ENCODE results near the gene LGALS3BP. TPM values are rescaled to one million over a fixed set of nuclear protein-coding genes. Genes with fewer than 3 reads are reported as not detected.
"Not testable (repeated sequence)": the region's sequence is repeated elsewhere in the genome, so short reads cannot be mapped to it uniquely, and the experiment has no call there.

LGALS3BP gene
- total RNA-seq, 1 donor from 2014 or later: 118 TPM

DNA sequence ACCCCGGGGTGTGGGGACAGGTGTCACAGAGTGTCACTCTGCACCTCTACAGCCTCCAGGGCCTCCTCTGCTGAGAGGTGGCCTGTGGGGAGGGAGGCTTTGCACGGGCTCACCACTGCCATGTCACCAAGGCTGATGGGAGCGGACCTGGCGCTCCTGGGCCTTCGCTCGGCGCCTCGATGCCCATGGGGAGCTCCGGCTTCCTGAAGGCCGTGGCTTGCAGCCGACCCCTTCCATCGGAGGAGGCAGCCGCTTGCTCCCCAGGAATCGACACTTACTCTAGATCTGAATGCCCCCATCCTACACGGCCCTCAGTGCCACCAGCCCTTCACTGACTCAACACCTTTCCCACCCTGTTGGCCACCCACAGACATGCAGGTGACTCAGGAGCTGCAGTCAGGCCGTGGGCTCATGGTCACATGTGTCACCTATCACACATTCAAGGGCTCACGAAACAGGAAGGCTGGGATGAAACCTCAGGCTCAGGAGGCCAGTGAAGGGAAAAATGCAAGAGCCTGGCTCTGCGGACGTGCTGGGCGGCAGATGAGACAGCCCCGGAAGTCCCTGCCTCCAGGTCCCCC is 11.9 kb downstream of the LGALS3BP start:
- Histone ChIP-seq H3K27me3 (ENCODE audit: control insufficient read depth, insufficient read depth, low read length) (no peaks in the 10 kb centered on the region), H3K36me3 (ENCODE audit: control insufficient read depth, insufficient read depth, low read length) (peaks cover 5% of the 10 kb centered on the region), H3K4me3 (ENCODE audit: low read depth, low read length) (no peak overlapping the region)
- FAIRE-seq (no peak), DNase-seq (ENCODE audit: low read depth) (no peak)
- TF ChIP-seq, protein P1, sequence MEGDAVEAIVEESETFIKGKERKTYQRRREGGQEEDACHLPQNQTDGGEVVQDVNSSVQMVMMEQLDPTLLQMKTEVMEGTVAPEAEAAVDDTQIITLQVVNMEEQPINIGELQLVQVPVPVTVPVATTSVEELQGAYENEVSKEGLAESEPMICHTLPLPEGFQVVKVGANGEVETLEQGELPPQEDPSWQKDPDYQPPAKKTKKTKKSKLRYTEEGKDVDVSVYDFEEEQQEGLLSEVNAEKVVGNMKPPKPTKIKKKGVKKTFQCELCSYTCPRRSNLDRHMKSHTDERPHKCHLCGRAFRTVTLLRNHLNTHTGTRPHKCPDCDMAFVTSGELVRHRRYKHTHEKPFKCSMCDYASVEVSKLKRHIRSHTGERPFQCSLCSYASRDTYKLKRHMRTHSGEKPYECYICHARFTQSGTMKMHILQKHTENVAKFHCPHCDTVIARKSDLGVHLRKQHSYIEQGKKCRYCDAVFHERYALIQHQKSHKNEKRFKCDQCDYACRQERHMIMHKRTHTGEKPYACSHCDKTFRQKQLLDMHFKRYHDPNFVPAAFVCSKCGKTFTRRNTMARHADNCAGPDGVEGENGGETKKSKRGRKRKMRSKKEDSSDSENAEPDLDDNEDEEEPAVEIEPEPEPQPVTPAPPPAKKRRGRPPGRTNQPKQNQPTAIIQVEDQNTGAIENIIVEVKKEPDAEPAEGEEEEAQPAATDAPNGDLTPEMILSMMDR (IDR thresholded peaks at IDR 0.05; ENCODE audit: insufficient read depth, low read length, severe bottlenecking): no peak

DNA sequence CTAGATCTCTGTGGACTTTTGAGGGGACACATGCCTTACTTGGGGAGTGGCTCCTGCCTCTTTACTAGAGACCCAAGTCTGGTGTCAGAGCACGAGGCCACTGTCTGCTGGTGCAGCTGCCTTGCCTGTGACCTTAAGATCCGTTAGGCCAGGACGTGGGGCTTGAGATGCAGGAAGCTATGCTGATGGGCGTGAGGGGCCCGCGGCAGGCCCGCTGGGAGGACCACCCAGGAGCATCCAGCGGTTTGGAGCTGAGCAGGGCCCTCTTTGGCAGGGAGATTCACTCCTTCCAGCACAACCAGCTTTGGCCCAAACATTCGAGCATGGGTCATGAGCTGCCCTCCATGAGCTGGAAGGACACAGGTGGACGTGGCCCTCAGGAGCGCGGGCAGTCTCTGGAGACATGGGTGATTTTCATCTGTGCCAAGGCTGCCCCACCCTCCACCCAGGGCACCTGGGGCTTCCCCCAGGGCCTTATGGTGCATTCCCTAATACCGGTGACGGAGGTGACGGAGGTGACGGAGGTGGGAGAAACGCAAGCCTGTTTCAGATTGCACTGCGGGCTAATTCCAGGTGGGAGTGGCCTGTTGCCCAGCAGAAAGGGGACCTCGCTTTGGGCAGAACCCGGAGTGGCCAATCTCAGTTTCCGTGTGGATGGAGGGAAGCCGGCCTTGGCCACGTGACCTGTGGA is 12.7 kb downstream of the LGALS3BP start:
- FAIRE-seq (no peak), DNase-seq (ENCODE audit: low read depth) (no peak)
- Histone ChIP-seq H3K27me3 (ENCODE audit: control insufficient read depth, insufficient read depth, low read length) (no peaks in the 10 kb centered on the region), H3K4me3 (ENCODE audit: low read depth, low read length) (no peak overlapping the region), H3K36me3 (ENCODE audit: control insufficient read depth, insufficient read depth, low read length) (peaks cover 5% of the 10 kb centered on the region)
- TF ChIP-seq, protein P1 (IDR thresholded peaks at IDR 0.05; ENCODE audit: insufficient read depth, low read length, severe bottlenecking): no peak

DNA sequence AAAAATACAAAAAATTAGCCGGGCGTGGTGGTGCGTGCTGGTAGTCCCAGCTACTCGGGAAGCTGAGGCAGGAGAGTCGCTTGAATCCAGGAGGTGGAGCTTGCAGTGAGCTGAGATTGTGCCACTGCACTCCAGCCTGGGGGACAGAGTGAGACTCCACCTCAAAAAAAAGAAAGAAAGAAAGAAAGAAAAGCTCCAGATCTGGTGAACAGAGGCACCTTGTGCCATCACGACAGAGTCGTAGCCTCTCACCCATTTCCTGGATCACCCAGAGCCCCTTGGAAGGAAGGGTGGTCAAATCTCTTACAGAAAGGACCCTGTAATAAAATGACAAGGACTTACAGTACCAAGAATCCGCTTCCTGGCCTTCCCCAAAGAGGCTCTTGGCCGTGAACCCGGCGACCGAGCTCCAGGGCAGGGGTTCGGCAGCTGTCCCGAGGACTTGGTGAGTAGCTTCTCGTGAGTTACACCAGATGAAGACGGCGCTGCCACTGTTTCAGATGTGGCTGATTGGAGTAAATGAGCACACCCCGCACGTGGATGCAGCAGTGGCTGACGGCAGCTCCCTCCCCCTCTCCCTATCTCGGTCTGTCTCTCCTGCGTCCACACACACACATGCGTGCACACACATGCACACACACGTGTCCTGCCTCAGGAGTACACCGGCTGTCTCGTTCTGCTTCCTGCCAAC is 13.5 kb downstream of the LGALS3BP start:
- Histone ChIP-seq H3K27me3 (ENCODE audit: control insufficient read depth, insufficient read depth, low read length) (no peaks in the 10 kb centered on the region), H3K4me3 (ENCODE audit: low read depth, low read length) (no peak overlapping the region), H3K36me3 (ENCODE audit: control insufficient read depth, insufficient read depth, low read length) (peaks cover 5% of the 10 kb centered on the region)
- no peak for FAIRE-seq
- DNase-seq (ENCODE audit: low read depth): no peak
- TF ChIP-seq, protein P1 (IDR thresholded peaks at IDR 0.05; ENCODE audit: insufficient read depth, low read length, severe bottlenecking): no peak

DNA sequence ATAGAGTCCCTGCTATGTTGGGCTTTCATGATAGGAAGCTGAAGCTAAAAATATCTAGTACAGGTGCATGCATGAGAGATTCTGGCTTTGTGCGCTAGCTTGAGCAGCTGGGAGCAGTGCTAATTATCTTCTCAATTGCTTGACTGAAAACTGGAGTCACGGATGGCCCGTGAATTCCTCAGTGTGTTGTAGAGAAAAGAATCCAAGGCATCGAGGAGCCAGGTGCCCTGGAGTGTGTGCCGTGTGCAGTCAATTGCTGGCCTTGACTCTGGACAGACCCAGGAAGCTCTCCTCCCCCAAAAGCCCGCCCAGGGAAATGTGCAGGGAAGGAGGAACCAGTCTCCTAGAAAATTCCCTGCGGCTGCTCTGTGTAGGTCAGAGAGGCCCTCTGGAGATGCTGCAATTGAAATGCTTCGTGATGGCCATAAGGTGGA is 14.2 kb downstream of the LGALS3BP start:
- no peaks in the 10 kb centered on the region for H3K27me3 ChIP-seq (ENCODE audit: control insufficient read depth, insufficient read depth, low read length)
- no peak for DNase-seq (ENCODE audit: low read depth)
- H3K36me3 ChIP-seq (ENCODE audit: control insufficient read depth, insufficient read depth, low read length): peaks cover 5% of the 10 kb centered on the region
- no peak overlapping the region for H3K4me3 ChIP-seq (ENCODE audit: low read depth, low read length)
- FAIRE-seq: no peak
- TF ChIP-seq, protein P1 (IDR thresholded peaks at IDR 0.05; ENCODE audit: insufficient read depth, low read length, severe bottlenecking): no peak

DNA sequence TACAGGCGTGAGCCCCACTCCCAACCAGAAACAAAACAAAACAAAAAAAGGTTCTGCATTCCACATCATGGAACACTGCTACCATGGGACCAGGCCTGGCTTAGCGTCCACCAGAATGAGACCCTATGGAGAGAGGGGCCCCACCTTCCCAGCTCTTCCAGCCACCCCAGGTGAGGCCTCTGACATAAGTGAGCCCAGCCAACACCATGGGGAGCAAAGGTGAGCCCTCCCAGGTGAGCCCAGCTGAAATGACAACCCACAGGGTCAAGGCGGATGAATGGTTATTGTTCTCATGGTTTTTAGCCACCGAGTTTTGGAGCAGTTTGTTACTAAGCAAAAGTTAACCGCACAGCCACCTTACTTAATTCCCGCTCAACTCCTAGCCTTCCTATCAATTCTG is 16.3 kb downstream of the LGALS3BP start:
- no peaks in the 10 kb centered on the region for H3K36me3 ChIP-seq (ENCODE audit: control insufficient read depth, insufficient read depth, low read length)
- no peaks in the 10 kb centered on the region for H3K27me3 ChIP-seq (ENCODE audit: control insufficient read depth, insufficient read depth, low read length)
- no peak for FAIRE-seq
- TF ChIP-seq, protein P1 (IDR thresholded peaks at IDR 0.05; ENCODE audit: insufficient read depth, low read length, severe bottlenecking): no peak
- DNase-seq (ENCODE audit: low read depth): no peak
- no peak overlapping the region for H3K4me3 ChIP-seq (ENCODE audit: low read depth, low read length)

DNA sequence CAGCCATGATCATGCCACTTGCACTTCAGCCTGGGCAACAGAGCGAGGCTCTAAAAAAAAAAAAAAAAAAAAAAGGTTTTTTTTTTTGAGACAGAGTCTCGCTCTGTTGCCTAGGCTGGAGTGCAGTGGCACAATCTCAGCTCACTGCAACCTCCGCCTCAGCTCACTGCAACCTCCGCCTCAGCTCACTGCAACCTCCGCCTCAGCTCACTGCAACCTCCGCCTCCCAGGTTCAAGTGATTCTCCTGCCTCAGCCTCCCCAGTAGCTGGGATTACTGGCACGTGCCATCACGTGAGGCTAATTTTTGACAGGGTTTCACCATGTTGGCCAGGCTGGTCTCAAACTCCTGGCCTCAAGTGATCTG is 16.8 kb downstream of the LGALS3BP start:
- not testable (repeated sequence) for DNase-seq (ENCODE audit: low read depth); FAIRE-seq; H3K36me3 ChIP-seq (ENCODE audit: control insufficient read depth, insufficient read depth, low read length); H3K4me3 ChIP-seq (ENCODE audit: low read depth, low read length); H3K27me3 ChIP-seq (ENCODE audit: control insufficient read depth, insufficient read depth, low read length)

Measured in bronchial epithelial cell (primary cell).